Measurements from ENCODE around the gene MAP1LC3B.

MAP1LC3B gene

DNA sequence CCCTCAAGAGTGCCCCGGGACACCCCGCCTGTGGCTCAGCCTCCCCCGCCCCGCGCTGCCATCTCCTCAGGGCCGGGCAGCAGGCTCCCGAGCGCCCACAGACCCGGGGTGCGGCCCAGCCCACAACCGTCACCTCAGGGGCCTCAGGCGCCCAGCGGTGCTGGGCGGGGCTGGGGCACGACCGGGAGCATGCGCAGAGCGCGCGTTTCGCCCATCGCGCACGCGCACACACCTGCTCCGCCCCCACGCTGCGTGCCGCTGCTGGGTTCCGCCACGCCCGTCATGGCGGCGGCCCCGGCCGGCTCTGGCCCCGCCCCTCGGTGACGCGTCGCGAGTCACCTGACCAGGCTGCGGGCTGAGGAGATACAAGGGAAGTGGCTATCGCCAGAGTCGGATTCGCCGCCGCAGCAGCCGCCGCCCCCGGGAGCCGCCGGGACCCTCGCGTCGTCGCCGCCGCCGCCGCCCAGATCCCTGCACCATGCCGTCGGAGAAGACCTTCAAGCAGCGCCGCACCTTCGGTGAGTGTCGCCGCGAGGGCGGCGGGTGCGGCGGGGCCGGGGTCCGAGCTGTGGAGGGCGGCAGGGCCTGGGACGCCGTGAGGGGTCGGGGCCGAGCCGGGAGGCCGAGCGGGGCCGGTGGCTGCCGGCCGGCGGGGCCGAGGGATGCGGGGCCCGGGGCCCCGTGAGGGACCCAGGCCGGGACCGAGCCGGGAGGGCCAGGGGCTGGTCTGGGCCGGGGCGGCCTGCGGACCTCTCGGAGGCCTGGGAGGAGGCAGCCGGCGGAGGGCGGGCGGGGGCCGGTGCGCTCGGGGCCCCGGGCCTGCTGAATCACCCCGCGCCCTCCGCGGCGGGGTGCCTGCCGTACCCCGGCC is at the start of gene MAP1LC3B:
Gene MAP1LC3B, plus strand, starts transcription at position 387 of the 871 bp plus-strand sequence. Its CDS starts 92 bp downstream, at position 479.
- DNase-seq, result peak; percentile 67

DNA sequence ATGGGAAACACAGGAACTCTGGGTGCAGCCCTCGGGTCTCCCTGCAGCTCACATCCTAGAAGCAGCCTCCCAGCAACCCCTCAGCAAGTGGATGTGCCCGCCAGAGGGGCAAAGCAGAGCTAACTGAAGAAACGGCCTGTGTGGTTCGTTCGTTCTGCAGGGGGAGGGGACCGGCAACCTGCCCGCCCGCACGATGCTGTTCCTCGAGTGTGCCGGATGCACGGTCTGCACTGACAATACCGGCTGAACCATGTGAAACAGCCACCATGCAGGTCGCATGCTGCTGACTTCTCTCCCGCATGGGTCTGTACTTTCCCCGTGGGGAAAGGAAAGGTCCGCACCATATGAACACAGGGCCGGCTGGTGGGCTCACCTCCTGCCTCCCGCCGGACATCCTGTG is 49.6 kb upstream of the MAP1LC3B start:
- no peak for DNase-seq

DNA sequence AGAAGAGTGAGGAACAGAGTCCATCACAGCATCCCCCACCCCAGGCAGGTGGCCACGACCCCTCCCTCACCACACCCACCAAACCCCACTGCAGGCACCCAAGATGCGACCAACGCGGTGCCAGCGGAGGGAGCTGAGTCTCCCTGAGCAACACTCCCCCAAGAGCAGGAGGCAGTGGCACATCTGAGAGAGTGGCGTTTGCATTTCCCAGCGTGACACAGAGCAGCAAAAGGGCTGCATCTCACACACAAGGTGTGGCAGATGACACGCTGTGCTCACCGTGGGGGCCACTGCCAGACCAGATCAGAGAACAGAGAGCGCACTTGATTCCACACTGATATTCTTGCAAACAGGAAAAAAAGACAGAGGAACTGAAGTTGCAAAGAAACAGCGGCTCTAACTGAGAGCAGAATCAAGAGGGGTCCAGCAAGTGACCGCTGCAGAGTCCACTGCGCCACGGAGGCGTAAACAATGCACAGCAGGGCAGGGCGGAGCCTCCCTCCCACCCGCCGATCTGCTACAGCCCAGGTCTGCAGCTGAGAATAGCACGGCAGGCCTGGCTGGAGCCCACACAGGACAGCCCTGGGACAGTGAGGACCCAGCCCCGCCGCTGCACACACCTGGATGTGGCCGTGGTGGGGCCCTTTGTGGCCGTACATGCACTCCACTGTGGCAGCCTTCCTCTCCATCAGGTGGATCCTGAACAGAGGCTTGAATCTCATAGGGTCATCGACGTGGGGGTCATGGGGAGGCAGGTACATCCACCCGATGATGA is 49.0 kb upstream of the MAP1LC3B start:
- no peak for DNase-seq

DNA sequence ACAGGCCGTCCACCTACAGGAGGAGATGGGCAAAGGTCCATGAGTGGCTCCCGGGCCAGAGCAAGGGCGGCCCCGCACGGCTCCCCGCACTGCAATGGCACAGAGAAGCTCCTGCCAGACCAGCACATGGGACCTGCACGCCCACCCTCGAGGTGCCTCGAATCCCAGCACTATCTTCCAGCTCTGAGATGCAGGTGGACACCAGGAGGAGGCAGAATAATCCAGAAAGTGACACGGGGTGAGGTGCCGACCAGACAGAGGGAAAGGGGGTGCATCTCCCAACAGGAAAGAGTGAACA is 48.4 kb upstream of the MAP1LC3B start:
- DNase-seq, result no peak

DNA sequence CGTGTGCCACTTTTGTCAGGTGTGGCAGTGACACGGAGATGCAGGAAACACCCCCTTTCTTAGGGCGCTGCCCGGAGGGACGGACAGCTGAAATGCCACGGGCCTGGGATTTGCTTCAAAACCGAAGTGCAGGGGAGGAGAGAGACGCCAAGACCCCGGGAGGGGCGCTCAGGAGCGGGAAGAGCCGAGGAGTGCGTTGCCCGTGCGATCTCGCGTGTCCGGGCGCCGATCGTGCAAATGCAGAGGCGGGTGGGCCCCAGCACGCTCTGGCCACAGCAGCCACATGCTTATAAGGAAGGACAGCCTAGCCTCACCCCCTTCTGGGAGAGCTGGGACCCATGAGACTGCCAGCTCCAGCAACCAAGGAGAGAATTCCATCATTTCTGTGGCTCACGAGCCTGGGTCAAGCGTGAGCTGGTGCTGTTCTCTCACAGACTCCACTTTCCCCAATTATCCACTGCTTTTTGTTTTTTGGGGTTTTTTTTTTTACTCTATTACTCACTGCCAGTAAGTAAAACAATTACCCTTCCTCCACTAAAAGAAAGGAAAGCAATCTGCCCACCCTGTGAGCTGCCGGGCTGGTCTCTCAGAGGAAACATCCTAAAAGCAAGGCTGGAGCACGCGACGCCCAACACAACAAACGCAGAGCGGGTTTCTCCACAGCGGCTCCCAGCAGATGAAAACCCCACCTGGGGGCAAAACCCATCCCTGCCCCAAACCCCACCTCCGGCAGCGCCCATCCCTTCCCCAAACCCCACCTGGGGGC is 47.8 kb upstream of the MAP1LC3B start:
- no peak for DNase-seq

DNA sequence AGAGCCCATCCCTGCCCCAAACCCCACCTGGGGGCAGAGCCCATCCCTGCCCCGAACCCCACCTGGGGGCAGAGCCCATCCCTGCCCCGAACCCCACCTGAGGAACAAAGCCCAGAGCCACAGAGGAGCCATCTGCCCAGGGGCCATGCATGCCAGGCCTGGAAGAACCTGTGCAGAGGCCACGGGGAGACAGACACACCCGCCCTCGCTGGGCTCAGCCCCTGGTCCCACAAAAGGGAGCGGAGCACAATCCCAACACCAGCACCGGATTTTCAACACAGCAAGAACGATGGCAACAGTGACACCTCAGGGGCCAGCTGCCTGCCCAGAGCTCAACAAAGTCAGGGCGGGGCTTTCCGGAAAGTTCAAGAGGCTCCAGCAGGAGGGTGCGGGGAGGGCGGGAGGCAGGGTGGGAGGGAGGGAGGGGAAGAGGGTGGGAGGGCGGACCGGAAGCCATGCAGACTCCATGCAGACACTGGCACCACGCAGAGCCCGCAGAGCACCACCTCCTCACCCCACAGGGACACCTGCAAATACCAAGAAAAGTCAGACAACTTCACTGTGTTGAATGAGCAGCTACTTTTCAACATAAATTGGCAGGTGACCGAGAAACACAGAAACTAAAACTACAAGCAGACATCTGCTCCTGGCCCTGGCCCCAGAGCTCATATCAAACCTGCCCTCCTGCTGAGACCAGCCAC is 47.1 kb upstream of the MAP1LC3B start:
- no peak for DNase-seq

DNA sequence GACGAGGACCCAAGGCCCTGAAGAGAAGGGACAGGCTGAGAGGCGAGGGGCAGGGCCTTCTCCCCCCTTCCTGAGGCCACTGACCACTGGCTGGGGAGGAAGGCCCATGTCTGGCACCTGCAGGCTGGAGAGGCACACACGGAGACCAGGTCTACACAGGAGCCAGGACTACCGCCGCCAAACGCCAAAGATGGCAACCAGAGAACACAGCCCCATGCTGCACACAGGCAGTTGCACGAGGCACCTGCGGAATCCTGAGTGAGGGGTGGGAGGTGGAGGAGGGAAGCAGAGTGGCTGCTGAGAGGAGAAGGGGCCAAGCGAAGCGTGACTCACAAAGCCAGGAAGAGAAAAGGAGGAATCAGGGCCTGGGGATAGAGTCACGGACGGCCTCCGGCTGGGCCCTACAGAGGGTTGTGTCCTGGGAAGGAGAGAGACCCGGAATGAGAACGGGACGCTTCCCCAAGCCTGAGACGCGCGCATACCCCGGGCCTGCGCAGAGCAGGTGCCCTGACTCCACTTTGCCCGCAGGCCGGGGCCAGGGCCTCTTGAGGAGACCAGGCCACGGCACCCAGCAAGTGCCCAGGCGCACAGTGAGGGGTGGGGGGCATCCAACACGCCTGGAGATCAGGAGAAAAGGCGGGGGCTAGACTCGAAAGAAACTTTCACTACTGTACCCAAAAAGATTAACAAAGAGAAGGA is 46.3 kb upstream of the MAP1LC3B start:
- no peak for DNase-seq

DNA sequence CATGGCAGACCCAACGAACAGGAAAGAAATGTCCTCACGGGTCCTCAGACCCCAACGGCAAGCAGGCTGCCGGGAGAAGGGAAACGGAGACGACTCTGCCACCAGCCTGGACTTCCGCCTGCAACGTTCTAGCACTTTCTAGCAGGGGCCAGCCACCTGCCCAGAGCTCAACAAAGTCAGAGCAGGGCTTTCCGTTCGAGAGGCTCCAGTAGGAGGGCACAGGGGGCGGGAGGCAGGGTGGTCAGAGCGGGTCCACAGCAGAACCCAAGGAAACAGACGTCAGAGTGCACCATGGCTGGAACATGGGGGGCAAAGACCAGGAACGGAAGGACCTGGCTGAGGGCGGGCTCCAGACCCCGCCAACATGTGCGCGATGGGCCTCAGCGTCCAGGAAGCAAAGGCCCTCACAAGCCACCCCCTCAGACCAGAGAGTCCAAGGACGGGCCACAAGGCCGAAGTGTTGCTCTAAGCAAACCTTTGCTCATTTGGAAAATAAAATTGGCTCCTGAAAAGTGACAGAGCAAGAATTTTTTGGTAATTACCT is 45.5 kb upstream of the MAP1LC3B start:
- no peak for DNase-seq

DNA sequence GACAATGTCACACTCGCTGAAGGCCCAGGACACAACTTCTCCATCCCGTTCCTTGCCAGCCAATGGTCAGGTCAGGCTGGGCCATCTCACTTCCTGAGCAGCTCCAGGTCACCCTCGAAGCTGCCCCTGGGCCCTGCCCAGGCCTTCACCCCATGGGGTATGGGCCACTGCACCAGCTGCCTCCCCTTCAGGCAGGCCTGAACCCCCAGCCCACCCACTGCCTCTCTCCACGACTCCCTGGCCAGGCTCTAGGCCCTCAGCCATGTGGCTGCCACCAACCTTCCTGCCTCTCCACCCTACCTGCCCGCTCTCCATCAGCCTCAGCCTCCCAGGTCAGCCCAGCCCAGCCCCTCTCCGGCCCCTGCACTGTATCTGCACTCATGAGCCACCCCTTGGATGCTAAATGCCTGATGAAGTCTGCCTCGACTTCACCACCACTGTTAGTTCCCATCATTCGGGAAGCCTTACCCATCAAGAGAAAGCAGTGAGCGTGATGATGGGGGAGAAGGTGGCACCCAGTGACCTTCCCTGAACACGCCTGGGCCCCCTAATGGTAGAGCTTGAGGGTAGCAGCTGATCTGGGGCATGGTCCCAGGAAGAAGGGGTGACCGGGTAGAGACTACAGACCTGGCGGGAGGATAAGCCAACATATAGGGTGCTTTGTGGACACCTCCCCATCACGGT is 44.1 kb upstream of the MAP1LC3B start:
- no peak for DNase-seq

DNA sequence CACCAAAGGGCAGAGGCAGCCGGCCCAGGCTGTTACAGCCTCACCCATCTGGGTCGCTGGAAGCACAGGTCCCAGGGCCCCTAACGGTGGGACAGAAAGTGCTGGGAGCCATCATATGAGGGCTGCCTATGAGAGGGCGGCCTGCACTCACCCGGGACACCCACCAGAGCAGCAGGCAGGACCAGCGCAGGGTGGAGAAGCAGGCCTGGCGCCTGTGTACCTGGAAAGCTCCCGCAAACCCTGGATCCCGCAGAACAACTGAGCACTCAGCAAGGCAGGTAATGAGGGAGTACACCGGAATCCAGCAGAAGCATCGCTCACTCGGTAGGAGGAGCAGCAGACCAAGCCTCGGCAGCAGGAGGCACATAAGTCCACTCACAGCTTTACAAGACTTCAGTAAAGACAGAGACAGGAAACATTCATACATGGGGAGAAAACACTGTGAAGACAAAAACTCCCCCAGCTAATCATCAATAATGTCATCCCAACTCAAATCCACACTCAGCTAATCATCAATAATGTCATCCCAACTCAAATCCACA is 43.4 kb upstream of the MAP1LC3B start:
- DNase-seq, result no peak

DNA sequence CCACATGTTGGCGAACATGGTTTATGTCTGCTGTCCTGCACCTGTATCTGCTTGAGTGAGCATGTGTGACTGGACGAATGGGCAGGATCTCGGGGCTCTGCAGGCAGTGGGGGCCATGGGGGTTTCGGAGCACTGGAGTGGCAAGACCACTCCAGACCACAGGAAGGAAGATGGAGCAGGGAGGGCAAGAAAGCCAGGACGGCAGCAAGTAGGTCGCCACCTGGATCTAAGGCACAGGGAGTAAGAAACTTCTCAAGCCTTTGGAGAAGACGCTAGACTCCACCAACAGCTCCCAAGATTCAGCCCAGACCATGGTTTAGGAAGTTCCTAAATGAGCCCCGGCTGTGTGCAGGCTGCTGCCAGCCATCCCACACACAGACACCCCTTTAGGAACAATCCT is 42.1 kb upstream of the MAP1LC3B start:
- no peak for DNase-seq

DNA sequence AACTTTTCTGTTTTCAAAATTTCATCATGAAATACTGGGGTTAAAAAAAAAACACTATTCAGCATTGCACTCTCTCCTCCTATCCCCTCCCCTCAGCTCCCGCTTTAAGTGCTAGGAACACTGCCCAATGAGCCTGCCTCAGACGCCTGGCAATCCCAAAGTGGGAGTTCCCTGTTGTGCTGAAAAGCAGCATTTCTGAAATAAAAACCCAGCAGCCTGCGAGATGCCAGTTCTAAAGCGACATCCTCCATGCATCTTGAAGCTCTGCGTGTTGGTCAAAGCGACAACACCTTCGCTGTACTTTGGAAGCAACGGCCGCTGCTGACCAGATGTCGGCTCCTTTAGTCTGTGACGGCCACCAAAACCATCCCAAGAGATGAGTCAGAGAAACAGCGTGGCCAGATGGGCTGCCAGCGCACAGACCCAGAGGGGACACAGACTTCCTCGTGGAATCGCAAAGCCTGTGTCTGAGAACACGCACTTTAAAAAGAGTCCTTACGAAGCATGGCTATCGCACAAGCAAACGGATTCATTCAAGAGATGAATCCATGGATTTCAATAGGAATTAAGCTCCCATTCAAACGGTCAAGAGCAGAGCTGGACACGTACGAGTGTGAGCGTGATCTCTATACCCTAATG is 41.3 kb upstream of the MAP1LC3B start:
- DNase-seq, result no peak

DNA sequence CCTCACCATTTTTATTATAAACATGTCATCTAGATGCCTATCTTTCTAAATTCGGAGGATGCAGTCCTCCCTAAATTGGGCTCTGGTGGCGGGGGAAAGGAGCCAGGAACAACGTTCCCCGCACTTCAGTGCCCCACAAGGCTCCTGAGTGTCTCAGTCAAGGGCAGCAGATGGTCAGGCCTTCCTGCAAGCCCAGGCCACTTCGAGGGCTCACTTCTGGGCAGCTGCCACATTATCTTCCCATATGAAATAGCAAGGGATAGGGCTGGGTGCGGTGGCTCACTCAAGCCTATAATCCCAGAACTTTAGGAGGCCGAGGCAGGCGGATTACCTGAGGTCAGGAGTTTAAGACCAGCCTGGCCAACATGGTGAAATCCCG is 40.8 kb upstream of the MAP1LC3B start:
- DNase-seq, result no peak

DNA sequence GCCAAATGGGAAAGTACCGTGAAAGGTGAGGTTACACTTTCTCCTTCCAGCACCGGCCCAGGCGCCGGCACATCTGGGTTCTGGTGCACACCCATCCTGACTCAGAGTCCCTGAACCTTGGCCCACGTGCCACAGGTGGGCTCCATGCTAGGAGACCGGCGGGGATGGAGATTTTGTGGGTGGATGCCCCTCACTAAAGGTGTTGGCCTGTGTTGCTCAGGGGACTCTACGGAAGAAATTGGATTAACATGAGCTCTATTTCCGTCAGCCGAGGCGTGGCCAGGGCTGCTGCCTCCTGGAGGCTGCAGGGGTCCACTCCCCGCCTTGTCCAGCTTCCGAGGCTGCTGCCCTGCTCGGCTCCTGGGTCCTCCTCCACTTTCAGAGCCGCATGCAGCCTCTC is 39.3 kb upstream of the MAP1LC3B start:
- no peak for DNase-seq

DNA sequence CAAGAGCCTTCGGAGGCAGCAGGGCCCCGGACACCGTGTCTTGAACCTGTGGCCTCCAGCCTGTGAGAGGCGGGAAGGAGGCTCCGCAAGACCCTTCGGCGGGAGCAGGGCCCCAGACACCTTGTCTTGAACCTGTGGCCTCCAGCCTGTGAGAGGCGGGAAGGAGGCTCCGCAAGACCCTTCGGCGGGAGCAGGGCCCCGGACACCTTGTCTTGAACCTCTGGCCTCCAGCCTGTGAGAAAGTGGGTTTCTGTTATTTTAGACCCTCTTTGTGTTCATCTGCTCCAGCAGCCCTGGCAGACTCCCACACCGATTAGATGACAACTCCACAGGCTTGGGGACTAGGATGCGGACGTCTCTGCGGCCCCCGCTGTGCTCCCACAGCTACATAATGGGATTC is 38.5 kb upstream of the MAP1LC3B start:
- DNase-seq, result no peak

DNA sequence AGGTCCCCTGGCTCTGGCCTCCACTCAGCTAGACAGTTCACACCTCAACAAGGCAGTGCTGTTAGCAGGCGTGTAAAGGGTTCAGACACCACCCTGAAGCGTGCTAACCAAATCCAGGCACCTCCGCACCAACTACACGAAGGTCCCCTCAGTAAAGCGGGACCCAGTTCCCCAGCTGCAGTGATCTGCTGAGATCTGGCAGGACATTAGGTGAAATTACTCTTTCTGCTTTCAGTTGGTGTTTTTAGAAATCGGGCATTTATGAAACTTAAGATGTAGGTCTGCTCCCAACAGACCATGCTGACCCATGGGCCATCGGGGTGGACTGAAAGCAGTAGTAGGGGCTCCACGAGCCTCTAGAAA is 35.7 kb upstream of the MAP1LC3B start:
- DNase-seq, result no peak

DNA sequence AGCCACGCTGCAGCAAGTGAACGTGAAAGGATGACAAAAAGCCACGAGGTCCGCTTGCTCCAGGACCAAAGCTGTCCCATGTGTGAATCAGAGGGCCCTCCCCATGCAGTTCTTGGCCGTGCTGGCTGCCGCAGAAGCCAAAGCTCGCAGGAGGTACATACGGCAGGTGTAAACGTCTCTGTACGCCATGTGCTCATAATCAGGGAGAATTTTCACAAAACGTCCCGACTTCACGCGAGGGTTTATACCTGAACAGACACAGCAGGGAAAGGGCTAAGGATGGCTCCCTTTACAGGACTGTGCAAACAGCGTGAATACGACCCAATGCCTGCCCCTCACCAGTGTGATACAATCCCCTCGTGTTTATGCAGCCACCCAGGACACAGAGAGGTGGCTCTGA is 33.9 kb upstream of the MAP1LC3B start:
- DNase-seq, result no peak

DNA sequence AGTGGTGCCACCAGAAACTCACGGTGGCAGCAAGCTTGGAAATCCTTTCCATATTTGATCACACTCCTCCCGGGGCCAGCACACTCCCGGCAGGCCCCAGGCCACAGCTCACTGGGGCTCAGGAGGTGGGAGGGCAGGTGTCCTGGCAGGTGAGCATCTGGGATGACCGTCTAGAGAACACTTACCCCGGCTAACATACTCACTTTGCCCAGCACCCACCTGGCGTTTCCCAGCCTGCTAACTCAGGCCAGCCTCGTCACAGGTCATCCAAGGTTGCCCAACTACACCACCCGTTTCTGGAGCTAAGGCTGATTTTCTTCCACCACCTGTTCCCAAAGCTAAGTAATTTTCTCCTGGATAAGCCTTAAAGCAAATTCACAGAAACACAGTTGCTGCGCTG is 33.4 kb upstream of the MAP1LC3B start:
- no peak for DNase-seq

DNA sequence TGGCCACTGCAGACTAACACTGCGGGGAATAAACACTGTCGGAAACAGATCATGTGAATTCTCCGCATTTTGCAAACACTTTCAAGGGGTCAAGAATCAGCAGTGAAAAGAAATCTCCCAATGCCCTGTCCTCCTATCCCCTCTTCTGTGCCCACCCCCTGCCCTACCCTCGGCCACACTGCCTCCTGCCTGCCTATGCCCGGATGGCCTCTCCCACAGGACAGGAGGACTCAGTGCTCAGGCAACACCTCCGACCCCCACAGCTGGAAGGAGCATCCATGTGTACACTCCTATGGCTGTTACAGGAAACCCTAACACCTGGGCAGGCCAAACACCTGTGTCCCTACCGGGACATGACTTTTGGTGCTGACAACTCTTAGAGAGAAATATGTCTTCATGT is 33.0 kb upstream of the MAP1LC3B start:
- no peak for DNase-seq

DNA sequence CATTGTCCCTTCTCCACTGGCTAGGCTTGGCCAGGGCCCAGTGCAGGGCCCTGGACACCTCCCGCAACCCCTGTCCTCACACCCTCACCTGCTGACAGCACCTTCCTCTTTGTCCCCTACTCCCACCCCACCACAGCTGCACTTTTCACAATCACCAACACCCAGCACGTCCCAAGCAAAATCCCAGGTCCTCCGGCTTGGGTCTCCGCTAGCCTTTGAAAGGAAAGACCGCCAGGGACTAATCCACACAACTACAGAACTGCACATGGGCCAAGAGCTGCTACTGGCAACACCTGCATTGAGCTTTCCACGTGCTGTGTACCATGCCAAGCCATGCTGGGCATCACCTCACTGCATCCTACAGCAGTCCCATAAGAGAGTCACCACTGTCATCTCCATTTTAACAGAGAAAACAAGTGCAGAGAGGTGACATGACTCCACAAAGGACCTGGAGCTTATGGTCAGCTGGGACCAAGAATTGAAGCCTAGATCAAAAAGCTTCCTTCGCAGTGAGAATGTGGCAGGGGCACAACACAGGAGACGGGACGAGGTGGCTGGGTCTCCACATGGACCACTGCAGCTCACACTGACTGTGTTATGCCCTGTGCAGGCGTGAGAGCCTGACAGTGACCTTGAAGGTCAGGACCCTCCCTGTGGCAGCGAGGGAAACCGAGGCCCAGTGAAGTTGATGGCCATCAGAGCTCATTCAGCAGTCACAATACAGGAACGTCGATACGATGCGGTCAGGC is 31.1 kb upstream of the MAP1LC3B start:
- no peak for DNase-seq
